Cardiac septum (tissue), 1 donor: ENCODE results near the gene PROX1. TPM values are rescaled to one million over a fixed set of nuclear protein-coding genes. Genes with fewer than 3 reads are reported as not detected.

Source experiments
- DNase-seq: peaks from one replicate; pipeline ENCODE4 v3.0.0-alpha.2; 2020; ENCODE audit warnings: low spot score
- intact Hi-C: fragments of 100-400 bp; cut with DNase I; formaldehyde crosslinking; loops from one replicate; pipeline ENCODE4 v1.14.0; 2022
- total RNA-seq: library from RNA; stranded (reverse); fragmentation: NEBNext Ultra II Directional; extraction: Animal tissue kit (Norgen Biotek cat#: 25700); gene quantifications from one replicate; pipeline ENCODE4 v1.2.1, GENCODE V29; 2021
- donor health status: DM: no; HTN: no; CAD: no.

PROX1 gene
- total RNA-seq, 1 donor from 2014 or later: 110 TPM

DNA sequence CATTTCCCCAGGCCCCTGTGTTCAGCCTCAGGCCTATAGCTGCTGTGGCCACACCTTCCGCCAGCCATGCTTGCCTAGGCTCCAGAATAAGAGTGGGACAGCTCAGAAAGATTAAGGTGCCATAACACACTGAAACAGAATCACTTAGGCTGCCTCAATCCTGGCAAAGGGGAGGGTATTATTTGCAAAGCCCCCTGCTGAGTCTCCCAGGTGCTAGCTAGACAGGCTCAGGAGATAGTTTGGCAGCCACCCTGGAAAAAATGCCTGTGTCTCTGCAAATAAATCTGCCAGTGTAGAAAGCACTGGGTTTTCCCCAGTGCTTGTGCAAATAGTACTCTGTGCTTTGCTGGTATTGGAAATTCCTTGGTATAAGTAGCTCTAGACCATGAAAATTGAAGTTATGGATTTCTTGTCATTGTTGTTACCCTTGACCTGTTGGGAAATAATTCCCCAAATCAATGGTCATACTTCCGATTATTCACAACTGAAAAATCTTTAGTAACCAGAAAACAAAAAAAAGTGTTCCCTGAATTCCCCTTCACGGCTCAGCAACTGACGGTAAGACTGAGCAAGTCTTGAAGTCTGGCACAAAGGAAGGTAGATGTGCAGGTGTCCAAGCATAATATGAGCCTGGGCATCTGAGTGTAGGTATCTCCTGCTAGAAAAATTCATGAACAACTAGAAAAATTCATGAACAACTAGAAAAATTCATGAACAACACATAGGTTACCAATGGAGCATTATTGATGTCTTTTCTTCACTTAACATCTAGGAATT, 56.9 kb downstream of the PROX1 start:
- intact Hi-C loops: no loop called here
- DNase-seq: no peak

DNA sequence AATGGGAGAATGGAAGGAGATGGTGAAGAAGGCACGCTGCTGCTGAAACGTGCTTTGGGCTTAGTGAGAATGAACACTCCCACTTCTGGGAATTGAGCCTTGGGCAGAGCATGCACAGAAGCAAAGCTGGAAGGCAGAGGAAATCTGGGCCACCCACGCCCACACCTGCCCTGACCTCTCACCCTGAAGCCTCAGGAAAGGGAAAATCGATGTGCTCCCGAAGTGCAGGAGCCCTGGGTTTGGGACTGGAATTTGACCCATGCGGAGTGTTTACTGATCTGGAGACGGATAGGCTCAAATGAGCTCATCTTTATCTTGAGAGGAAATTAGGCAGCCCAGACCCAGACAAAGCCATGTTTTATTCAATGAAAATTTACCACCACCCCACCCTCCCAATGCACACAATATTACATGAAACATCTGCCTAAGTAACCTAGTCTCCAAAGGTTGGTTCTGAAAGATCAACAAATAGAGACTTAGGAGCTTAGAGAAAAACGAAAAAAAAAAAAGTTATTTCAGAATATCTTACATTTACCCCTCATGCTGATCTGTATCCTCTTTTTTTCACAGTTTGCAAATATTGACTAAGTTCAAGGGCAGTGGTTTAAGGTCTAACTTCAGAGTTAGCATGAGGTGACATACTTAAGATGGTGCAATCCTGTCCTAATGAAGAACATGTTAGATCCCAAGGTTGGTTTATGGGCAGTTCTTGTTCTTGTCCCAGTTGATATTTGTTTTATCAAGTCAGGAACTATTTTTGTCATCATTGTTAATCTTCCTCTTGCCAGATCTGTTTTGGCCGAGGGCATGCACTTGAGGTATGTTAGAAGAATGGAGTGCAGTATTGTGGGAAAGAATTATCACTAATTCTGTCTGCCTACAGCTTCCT, 63.0 kb downstream of the PROX1 start:
- no peak for DNase-seq
- intact Hi-C loops: no loop called here

DNA sequence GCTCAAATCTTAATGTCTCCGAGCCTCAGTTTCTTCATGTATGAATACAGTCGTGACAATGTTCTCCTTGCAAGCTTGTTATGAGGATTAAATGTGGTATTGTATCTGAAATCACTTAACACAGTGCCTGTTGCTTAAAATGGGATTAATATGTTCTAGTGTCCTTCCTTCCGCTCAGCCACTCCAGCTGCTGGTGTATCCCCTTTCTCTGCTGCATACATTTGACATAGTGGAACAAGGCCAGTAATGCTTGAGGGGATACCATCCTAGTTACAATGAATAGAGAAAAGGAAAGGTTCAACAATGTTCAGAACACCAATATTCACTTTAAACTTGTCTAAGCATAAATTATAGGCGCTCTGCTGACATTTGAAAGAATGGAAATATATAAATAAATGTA, 64.0 kb downstream of the PROX1 start:
- no peak for DNase-seq
- intact Hi-C loops: no loop called here

GRCh38 chr1:214058076-214058475, 70.3 kb downstream of the PROX1 start:
- no peak for DNase-seq
- intact Hi-C loops: no loop called here

GRCh38 chr1:214066190-214066589, 78.4 kb downstream of the PROX1 start:
- DNase-seq: no peak
- intact Hi-C loops: no loop called here

DNA sequence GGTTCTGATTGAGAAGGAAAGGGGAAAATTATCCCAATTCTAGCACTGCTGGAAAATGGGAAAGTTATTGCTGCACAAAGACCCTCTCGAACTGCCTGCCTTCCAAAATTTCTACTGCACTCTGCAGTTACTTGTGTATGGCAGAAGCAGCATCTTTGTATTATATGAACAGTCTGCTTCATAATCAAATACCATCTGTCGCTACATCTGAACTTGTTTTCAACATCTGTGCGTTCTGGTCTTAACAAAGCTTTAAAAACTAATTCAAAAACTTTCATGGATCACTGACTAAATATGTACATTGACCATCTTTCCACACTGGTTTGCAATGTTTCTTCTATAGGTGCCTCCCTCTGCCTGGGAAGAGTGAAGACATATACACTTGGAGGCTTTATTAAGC, 79.2 kb downstream of the PROX1 start:
- intact Hi-C loops: no loop called here
- no peak for DNase-seq

DNA sequence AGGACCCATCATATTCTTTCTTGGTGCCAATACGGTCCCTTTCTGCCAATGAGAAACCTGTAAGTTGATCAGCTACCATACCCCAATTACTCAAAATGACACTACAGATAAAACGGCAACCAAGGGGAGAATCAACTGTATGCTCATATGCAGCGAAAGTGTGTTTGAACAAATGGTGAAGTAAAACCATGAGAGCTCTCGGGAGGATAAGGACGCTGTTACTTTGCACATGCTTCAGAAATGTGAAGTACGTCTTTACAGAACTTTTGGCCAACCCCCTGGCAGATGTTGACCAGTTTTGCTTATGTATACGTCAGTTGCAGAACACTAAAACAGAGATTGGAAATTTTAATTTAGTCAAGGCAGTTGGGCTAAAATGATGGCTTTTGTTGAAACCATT, 79.6 kb downstream of the PROX1 start:
- intact Hi-C loops: no loop called here
- no peak for DNase-seq

DNA sequence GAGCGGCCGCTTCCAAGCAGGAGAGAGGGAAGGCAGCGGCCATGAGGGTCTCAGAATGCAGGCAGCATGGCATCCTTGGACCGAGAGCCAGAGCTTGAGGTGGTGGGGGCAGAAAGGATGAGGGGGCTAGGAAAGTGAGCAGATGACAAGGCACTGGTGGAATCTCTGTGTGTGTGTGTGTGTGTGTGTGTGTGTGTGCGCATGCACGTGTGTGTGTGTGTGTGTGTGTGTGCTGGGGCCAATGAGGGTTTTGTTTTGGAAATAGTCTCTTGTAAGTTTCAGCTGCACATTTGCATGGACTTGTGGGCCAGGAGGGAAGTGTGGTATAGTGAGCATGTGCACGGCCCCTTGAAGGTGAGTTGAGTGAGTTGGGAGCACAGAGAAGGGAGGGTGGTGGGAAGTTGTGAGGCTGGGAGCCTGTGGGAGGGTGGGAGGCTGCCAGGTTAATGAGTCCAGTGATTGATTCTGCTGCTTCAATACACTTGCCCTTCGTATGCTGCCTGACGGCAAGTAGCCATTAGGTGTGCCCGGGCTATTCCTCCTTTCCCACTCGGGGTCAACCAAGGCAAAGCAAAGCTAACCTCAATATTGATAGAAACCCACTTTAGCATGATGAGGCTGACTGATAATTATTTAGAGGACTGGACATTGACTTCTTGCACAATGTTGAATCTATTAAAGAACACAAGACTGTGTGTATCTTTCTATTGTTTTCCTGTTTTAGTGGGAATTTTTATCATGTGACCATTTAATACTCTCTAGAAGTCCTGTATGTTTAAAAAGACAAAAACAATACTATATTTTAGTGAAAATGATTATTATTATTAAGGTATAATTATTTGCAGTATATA, 80.3 kb downstream of the PROX1 start:
- intact Hi-C loops: no loop called here
- DNase-seq: no peak

GRCh38 chr1:214068979-214069378, 81.2 kb downstream of the PROX1 start:
- no peak for DNase-seq
- intact Hi-C loops: no loop called here

GRCh38 chr1:214071469-214071868, 83.7 kb downstream of the PROX1 start:
- DNase-seq: no peak
- intact Hi-C loops: no loop called here

GRCh38 chr1:214072426-214073157, 84.8 kb downstream of the PROX1 start:
- no peak for DNase-seq
- intact Hi-C loops: no loop called here

DNA sequence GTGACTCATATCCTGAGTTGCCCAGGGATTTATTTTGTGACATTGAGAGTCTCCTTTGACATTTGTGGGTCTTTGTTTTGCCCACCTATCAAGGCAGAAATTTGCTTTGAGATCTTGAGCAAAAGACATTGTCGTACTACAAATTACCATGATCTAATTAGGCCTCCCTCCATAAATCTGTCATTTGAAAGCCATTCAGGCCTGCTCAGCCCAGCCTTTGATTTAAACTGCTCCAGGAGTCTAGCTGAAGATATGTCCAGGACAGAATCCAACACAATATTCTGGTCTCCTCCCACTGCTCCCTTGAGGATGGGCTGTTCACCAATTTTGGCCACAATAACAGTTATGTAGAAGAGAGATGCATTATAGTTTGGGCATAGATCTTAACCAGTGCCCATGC, 86.7 kb downstream of the PROX1 start:
- no peak for DNase-seq
- intact Hi-C loops: no loop called here

DNA sequence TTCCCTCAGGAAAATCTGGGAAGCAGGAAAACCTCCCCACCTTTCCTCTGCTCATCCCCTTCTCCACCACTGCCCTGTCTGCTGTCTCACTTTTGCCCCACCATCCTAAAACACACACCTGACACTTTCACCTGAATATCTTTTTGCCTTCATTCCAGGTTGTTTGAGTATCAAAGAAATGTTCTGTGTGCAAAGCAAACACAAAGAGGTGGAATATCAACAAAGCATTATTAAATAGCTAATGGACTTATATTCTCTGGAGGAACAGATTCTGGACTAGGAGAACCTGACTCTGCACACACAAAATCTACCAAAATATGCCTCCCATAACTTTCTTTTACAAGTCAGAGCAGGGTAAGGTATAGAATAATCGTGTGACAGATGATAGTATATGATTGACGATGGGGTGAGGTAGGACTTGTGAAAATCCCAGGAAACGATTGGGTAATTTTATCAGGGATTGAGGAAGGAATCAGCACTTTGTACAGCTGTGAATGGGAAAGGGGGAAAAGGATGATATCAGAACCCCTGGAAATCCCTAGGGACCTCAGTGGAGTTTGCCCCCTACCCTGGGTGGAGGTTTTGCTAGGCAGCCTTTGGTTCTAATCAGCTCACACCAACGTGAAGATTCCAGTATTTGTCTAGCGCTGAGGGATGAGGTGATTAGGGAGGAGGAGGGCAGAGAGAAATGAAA, 87.7 kb downstream of the PROX1 start:
- intact Hi-C loops: no loop called here
- no peak for DNase-seq

- no peak for DNase-seq
- intact Hi-C loops: no loop called here
Measured at GRCh38 chr1:214075999-214076707, 88.4 kb downstream of the PROX1 start.

- intact Hi-C loops: no loop called here
- DNase-seq: no peak
Measured at GRCh38 chr1:214076708-214077065, 88.9 kb downstream of the PROX1 start.

DNA sequence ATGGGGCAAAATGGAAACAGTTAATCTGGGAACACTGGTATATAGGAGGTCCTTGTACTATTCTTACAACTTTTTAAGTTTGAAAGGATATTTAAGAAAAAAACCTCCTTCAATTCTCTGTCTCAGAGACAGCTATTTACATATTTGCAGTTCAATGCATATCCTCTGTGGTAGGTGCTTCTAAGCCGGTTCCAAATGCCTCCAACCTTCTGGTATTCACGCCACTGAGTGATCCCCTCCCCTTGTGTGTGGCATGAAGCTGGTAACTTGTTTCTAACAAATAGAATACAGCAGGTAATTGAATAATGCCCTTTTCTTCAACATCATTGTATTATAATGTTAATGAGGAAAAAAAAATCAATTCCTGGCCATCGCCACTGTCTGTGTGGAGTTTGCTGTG, 91.2 kb downstream of the PROX1 start:
- intact Hi-C loops: no loop called here
- no peak for DNase-seq

GRCh38 chr1:214085325-214085724, 97.6 kb downstream of the PROX1 start:
- intact Hi-C loops: no loop called here
- DNase-seq: no peak

DNA sequence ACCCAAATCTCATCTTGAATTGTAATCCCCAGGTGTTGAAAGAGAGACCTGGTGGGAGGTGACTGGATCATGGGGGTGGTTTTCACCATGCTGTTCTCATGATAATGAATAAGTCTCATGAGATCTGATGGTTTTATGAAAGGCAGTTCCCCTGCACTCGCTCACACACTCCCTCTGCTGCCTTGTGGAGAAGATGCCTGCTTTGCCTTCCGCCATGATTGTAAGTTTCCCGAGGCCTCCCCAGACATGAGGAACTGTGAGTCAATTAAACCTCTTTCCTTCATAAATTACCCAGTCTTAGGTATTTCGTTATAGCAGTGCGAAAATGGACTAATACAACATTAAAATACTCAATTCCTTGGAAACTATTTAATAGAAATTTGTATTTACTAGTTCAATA, 99.2 kb downstream of the PROX1 start:
- DNase-seq: no peak
- intact Hi-C loops: no loop called here
